GM18873 (cell line): ENCODE measurements around the gene GOLGA6L10.
"Not testable (repeated sequence)": the region's sequence is repeated elsewhere in the genome, so short reads cannot be mapped to it uniquely, and the experiment has no call there.

ENCODE experiments used
- ATAC-seq: cut with Tn5 transposase; IDR thresholded peaks from one replicate; pipeline ENCODE4 v1.9.1; 2021; ENCODE audit warnings: mild to moderate bottlenecking, moderate library complexity, moderate number of reproducible peaks; ENCODE audit not compliant: unreplicated experiment, low FRiP score

The GOLGA6L10 gene

GRCh38 chr15:82301296-82302016, 47.8 kb downstream of the GOLGA6L10 start:
- no peak for ATAC-seq

GRCh38 chr15:82300883-82301282, 48.4 kb downstream of the GOLGA6L10 start:
- ATAC-seq = no peak

- ATAC-seq = not testable (repeated sequence)
Measured at GRCh38 chr15:82300326-82300725, 48.9 kb downstream of the GOLGA6L10 start.

GRCh38 chr15:82299511-82299914, 49.8 kb downstream of the GOLGA6L10 start:
- ATAC-seq = not testable (repeated sequence)

- no peak for ATAC-seq
Measured at GRCh38 chr15:82298520-82298919, 50.8 kb downstream of the GOLGA6L10 start.

- ATAC-seq = no peak
Measured at GRCh38 chr15:82298032-82298431, 51.2 kb downstream of the GOLGA6L10 start.

GRCh38 chr15:82297546-82297945, 51.7 kb downstream of the GOLGA6L10 start:
- no peak for ATAC-seq

- ATAC-seq = no peak
Measured at GRCh38 chr15:82294061-82294690, 55.1 kb downstream of the GOLGA6L10 start.

- no peak for ATAC-seq
Measured at GRCh38 chr15:82292271-82292670, 57.0 kb downstream of the GOLGA6L10 start.
